ENCODE data around the gene CAMK2A.

The CAMK2A gene

GRCh38 chr5:150202501-150202900 is 87.1 kb downstream of the CAMK2A start:
- TF ChIP-seq SIN3A (IDR thresholded peaks at IDR 0.05; ENCODE audit: borderline replicate concordance, insufficient read depth, low read length) (no peak), TAF1 (IDR thresholded peaks at IDR 0.05; ENCODE audit: borderline replicate concordance, insufficient read depth, low read length) (no peak), FOXP2 (optimal IDR thresholded peaks at IDR 0.05; ENCODE audit: borderline replicate concordance, extremely low read depth, extremely low read length, insufficient read depth) (no peak), POLR2AphosphoS5 (IDR thresholded peaks at IDR 0.05; ENCODE audit: low read depth, low read length) (no peak), REST (IDR thresholded peaks at IDR 0.05; ENCODE audit: insufficient read depth in 1 of 2, low read depth in 2 of 2, low read length in 2 of 2) (no peak)

- TF ChIP-seq POLR2AphosphoS5 (IDR thresholded peaks at IDR 0.05; ENCODE audit: low read depth, low read length) (no peak), FOXP2 (optimal IDR thresholded peaks at IDR 0.05; ENCODE audit: borderline replicate concordance, extremely low read depth, extremely low read length, insufficient read depth) (no peak), REST (IDR thresholded peaks at IDR 0.05; ENCODE audit: insufficient read depth in 1 of 2, low read depth in 2 of 2, low read length in 2 of 2) (no peak), SIN3A (IDR thresholded peaks at IDR 0.05; ENCODE audit: borderline replicate concordance, insufficient read depth, low read length) (no peak), TAF1 (IDR thresholded peaks at IDR 0.05; ENCODE audit: borderline replicate concordance, insufficient read depth, low read length) (no peak)
Observed at GRCh38 chr5:150197476-150197875, 92.1 kb downstream of the CAMK2A start.

GRCh38 chr5:150196986-150197385 is 92.6 kb downstream of the CAMK2A start:
- TF ChIP-seq TAF1 (IDR thresholded peaks at IDR 0.05; ENCODE audit: borderline replicate concordance, insufficient read depth, low read length) (no peak), FOXP2 (optimal IDR thresholded peaks at IDR 0.05; ENCODE audit: borderline replicate concordance, extremely low read depth, extremely low read length, insufficient read depth) (no peak), SIN3A (IDR thresholded peaks at IDR 0.05; ENCODE audit: borderline replicate concordance, insufficient read depth, low read length) (no peak), POLR2AphosphoS5 (IDR thresholded peaks at IDR 0.05; ENCODE audit: low read depth, low read length) (no peak), REST (IDR thresholded peaks at IDR 0.05; ENCODE audit: insufficient read depth in 1 of 2, low read depth in 2 of 2, low read length in 2 of 2) (no peak)

GRCh38 chr5:150196514-150196913 is 93.1 kb downstream of the CAMK2A start:
- TF ChIP-seq POLR2AphosphoS5 (IDR thresholded peaks at IDR 0.05; ENCODE audit: low read depth, low read length) (no peak), REST (IDR thresholded peaks at IDR 0.05; ENCODE audit: insufficient read depth in 1 of 2, low read depth in 2 of 2, low read length in 2 of 2) (no peak), TAF1 (IDR thresholded peaks at IDR 0.05; ENCODE audit: borderline replicate concordance, insufficient read depth, low read length) (no peak), FOXP2 (optimal IDR thresholded peaks at IDR 0.05; ENCODE audit: borderline replicate concordance, extremely low read depth, extremely low read length, insufficient read depth) (no peak), SIN3A (IDR thresholded peaks at IDR 0.05; ENCODE audit: borderline replicate concordance, insufficient read depth, low read length) (no peak)

Measured in PFSK-1 (cell line).